ENCODE measurements around the gene ENAH.

Gene ENAH

DNA sequence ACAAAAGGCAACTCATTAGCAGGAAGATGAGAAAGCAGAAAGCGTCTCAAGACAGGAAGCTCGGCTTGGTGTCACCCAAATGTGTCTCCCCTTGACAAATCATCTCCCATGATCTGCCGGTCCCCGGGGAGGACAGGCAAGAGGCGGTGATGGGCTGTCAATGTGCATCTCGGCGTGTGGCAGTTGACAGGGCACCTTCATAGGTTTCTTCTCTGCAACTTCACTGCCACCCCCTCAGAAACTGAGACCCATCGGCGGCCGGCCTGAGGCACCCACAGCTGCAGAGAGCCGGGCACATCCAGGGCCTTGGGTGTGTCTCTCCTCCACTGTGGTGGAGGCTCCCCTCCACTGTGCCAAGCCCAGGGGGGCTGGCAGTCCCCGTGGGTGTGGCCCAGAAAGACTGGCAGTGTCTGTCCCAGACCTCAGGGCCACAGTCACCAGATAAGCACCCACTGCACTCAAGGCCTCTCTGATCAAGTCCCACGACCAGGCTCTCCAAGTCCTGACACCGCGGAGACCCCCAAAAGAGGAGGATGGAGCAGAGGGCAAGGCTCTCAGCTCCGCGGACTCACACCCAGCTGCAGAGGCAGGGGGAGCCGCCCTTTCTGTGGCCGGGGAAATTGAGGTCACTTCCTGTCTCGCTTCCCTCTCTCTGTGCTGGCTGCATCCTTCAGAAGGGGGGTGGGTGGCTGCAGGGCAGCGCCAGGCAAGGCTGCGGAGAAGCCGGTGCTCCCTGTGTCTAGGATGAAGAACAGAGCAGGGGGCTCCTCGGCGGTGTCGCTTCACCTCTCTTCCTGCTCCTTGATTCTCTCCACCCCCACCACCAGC is 185.5 kb downstream of the ENAH start:
- DNase-seq = peak; percentile 63 to 78

DNA sequence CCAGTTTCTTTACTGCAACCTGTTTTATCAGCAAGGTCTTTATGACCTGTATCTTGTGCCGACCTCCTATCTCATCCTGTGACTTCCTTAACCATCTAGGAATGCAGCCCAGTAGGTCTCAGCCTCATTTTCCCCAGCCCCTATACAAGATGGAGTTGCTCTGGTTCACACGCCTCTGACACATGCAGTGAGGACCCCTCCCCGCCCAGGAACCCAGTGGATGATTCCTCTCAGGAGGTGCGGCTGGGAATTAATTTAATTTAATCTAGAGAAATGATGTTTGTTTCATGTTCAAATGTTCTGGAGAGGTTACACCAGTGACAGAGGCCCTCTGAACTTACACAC is 186.1 kb downstream of the ENAH start:
- no peak for DNase-seq
- TF ChIP-seq POLR2A (IDR thresholded peaks at IDR 0.05; ENCODE audit: low read length) (no peak), GATA1 (IDR thresholded peaks at IDR 0.05; ENCODE audit: low read depth, low read length) (no peak)

More for the DNA sequence above, 185.5 kb downstream of the ENAH start:
- TF ChIP-seq POLR2A (IDR thresholded peaks at IDR 0.05; ENCODE audit: low read length) (peak; percentile 88), GATA1 (IDR thresholded peaks at IDR 0.05; ENCODE audit: low read depth, low read length) (no peak)

DNA sequence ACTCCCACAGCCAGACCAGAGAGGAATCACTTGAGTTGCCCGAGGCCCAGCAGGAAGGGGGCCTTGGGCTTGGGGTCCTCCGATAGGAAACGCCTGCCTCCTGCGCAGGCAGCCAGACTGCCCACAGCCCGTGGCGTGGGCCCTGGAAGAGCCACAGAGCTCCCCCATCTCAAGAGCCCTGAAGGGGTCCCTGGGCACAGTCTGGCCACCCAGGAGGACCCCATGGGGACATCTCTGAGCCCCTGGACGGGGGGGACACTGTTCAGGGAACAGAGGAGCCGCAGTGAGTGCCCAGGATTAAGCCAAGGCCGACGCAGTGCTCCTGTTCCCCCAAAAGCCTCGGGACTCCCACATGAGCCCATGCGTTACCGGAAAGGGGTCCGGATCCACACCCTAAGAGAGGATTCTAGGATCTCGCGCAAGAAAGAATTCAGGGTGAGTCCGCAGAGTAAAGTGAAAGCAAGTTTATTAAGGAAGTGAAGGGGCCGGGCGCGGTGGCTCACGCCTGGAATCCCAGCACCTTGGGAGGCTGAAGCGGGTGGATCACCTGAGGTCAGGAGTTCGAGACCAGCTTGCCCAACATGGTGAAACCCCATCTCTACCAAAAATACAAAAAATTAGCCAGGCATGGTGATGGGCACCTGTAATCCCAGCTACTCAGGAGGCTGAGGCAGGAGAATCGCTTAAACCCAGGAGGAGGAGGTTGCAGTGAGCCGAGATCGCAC is 187.0 kb downstream of the ENAH start:
- no peak for TF ChIP-seq GATA1 (IDR thresholded peaks at IDR 0.05; ENCODE audit: low read depth, low read length)
- no peak for TF ChIP-seq POLR2A (IDR thresholded peaks at IDR 0.05; ENCODE audit: low read length)
- no peak for DNase-seq

DNA sequence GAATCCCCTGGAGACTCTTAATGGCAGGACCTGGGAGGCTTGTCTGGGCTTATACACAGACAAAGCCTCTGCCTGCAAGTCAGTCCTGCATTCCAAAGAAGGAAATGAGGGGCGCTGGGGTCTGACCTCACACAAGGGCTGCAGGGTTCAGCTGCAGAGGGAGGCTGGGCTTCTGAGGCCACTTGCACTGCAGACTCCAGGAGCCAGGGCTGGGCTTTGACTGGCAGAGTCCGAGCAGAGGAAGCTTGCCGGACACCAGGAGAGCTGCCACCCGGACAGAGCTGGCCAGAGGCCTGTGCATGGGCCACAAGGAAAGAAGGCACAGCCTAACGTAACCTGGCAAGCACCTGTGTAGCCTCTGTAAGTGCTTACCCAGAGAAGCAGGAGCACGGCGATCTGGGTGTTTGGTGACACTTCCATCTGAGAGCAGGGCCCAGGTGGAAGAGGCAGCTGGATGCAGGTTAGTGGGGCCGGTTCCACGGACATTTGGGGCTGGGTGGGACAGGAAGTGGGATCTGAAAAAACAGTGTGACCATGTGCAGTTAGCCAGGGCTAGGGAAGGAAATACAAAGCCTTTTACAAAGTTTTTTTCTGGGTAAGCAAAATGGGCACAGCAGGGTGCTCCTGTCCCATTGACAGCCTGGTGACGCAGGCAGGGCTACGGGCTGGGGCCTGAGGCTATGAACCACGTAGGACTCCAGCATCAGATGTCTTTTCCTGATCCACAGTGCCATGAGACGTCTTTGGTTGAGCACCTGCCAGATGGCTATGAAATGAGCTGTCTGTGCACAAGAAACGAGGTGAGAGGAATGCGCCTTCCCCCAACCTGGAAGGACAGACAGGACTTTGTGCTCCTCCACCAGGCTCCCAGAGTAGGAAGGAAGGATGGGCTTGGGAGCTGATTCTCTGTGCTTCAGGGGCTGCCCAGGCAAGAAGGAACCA is 187.8 kb downstream of the ENAH start:
- no peak for DNase-seq
- TF ChIP-seq GATA1 (IDR thresholded peaks at IDR 0.05; ENCODE audit: low read depth, low read length) = no peak
- no peak for TF ChIP-seq POLR2A (IDR thresholded peaks at IDR 0.05; ENCODE audit: low read length)

DNA sequence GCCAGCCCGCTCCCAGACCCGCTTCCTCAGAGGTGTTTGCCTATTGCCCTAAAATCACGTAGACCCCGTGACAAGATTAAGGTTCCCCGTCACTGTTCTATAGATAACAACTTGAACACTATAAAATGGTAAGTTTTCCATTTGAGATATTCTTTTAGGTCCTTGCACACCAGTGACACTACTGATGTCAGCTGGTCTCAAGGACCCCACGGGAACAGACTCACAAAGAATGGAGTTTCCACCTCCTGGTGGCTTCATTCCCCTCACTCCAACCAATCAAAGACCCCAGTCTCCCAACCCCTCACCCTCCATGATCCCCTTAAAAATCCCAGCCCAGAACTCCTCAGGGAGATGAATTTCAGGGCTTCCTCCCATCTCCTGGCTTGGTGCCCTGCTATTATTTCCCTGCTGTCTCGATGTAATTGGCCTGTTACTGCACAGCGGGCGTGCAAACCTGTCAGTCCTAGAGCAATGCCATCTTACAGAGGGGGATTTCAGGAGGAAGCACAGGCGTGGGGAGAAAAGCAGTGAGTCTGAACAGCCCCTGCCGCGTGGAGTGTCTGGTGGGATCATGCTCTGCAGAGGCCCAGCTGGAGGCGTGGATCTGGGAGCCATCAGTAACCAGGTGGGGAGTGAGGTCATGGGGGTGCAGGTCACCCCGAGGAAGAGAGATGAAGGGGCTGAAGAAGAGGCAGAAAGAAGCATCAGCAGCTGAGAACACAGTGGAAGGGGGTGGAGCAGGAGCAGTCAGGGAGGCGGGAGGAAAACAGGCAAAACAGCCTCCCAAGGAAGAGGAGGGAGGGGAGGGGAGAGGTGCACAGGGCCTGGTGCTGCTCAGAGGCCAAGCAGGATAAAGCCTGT is 190.0 kb downstream of the ENAH start:
- no peak for TF ChIP-seq POLR2A (IDR thresholded peaks at IDR 0.05; ENCODE audit: low read length)
- no peak for TF ChIP-seq GATA1 (IDR thresholded peaks at IDR 0.05; ENCODE audit: low read depth, low read length)
- DNase-seq = no peak

DNA sequence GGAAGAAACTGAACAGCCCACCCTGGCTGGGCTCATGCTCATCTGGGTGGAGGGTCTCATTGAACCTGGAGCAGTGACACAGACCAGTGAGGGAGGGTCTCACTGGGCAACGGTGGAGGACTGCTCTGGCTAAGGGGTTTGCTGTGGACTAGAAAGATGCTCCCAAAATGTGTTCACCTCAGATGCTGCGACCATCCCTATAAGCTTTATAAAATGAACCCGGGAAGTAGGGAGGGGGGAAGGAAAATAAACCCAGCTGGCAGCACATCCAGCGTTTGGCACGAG is 190.6 kb downstream of the ENAH start:
- TF ChIP-seq POLR2A (IDR thresholded peaks at IDR 0.05; ENCODE audit: low read length) (no peak), GATA1 (IDR thresholded peaks at IDR 0.05; ENCODE audit: low read depth, low read length) (no peak)
- no peak for DNase-seq

DNA sequence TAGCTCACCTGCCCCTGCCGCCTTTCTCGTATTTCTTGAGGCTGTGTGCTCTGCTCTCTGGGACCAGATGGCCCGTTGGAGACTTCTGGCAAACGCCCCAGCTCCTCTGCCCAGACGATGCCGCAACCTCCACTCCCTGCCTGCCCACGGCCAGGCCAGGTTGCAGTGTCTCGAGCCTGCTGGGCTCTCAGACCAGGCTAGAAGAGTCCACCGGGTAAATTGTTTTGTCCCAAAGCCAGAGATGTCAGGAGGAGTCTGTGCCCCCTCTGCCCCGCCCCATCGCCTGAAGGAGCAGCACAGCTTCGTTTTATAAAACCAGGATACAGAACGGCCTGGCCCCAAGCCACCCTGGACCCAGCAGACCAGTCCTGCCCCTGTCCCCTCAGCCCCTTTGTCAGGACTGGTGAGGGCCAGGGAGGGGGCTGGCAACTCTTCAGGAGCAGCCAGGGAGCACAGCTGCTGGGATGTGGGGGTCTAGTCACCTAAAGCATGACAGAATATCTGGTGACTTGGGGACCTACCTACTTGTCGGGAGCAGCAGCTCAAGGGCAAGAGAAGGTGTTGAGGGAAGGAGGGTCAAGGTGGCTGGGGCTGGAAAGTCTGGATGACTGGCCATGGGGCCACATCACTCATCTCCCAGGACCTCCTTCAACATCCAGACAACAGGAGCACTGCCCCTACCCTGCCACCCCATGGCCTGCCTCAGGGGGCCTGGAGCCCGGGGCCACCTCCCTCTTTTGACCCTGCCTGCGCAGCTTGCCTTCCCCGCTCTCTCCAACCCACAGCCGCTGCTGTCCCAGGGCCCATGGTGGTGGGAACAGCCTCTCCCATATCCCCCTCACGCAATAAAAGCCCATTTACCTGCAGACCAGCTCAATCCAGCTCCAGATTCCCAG is 191.1 kb downstream of the ENAH start:
- TF ChIP-seq POLR2A (IDR thresholded peaks at IDR 0.05; ENCODE audit: low read length) = no peak
- no peak for TF ChIP-seq GATA1 (IDR thresholded peaks at IDR 0.05; ENCODE audit: low read depth, low read length)
- DNase-seq = no peak

DNA sequence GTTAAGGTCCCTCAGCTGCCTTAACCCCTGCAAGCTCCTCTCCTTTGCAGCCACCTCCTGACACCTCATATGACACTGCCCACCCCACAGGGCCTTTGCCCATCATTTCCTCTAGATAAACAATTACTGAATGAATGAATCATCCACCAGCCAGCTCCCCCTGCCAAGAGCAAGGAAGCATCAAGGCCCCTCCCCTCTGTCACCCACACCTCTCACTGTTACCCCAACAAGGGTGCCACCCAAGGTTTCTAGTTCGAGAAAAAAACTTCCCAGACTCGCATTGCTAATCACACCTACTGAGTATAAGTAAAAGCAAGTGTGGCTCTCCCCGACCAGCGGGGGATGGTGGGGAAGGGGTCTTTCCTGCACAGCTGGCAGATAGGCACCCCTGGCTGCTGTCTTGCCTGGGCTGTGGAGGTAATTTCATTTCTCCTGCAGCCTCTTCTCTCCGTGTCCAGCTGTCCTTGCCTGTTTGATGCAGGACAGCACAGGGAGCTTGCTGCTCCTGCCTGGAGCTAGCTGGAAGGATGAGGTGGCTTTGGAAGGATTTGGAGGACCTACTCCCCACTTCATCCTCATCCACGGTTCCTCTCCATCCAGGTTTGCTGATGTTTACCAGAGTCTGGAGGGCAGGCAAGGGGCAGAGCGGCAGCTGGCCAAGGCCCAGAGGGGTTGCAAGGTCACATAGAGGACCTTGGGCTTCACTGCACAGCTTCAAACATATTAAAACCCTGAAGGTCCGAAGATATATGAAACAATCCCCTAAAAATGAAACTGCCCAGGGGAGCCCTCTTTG is 192.0 kb downstream of the ENAH start:
- TF ChIP-seq POLR2A (IDR thresholded peaks at IDR 0.05; ENCODE audit: low read length) (no peak), GATA1 (IDR thresholded peaks at IDR 0.05; ENCODE audit: low read depth, low read length) (no peak)
- no peak for DNase-seq

DNA sequence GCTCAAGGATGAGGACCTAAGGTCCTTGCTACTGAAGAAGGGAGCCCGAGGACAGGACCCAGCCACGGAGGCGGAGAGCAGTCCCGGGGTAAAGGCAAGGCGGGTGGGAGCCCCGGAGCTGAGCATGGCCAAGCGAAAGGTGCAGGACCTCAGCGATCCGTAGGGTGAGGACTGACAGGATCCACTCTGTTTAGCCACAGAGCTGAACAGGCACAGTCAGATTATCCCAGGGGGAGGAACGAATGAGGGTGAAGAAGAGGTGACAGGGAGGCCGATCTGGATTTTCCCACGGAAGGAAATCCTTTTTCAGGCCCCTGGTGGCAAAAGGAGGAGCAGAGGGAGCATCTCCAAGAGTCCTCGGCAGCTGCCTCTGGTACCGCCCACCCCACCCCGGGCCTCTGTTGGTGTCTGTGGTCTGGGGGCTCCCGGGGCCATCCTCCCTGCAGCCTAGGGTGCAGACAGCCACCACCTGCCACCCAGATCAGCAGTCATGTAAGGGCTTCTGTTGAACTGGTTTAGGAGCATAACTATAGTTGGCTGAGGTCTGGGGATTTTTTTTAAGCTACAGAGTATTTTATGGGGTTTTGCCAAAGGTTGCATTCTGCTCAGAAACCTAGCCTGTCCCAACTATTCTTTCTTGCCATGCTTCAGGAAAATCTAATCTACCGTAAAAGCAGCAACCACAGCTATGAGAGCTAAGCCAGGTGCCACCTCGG is 192.7 kb downstream of the ENAH start:
- DNase-seq = no peak
- no peak for TF ChIP-seq POLR2A (IDR thresholded peaks at IDR 0.05; ENCODE audit: low read length)
- TF ChIP-seq GATA1 (IDR thresholded peaks at IDR 0.05; ENCODE audit: low read depth, low read length) = no peak

DNA sequence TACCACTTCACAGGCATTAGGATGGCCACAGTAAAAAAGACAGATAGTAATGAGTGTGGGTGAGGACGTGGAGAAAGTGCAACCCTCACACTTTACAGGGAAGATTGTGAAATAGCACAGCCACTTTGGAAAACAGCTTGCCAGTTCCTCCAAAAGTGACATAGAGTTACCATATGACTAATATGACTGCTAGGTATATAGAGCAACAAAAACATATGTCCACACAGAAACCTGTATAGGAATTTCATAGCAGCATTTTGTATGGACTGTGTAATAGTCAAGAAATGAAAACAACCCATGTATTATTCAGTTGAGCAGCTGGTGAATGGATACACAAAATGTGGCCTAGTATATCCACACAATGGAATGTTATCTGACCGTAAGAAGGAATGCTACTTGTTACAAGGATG is 194.7 kb downstream of the ENAH start:
- DNase-seq = no peak
- TF ChIP-seq POLR2A (IDR thresholded peaks at IDR 0.05; ENCODE audit: low read length) = no peak

DNA sequence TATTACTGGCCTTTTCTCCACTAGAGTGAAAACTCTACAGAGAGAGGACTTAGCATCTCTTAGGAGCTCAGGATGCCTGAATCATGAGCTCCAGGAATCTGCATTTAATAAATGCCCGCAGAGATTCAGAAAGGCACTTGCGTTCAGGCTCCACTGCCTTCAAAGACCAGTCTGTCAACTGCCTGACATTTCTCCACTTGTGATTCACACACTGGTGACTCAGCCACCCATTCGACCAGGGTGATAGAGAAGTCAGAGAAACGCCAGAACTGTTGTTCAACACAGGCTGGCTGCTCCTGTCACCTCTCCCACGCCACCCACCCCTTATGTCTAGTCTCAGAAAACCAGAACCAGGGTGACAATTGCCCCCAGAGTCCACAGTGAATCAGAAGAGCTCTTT is 198.2 kb downstream of the ENAH start:
- no peak for TF ChIP-seq GATA1 (IDR thresholded peaks at IDR 0.05; ENCODE audit: low read depth, low read length)
- TF ChIP-seq POLR2A (IDR thresholded peaks at IDR 0.05; ENCODE audit: low read length) = no peak
- no peak for DNase-seq

Measured in erythroblast (primary cell).